RWPE2 (cell line): ENCODE results near the gene EVL.

Experiments used
- ATAC-seq: fragments of 200-7000 bp; cut with Tn5 transposase; 3 replicates; pipeline ENCODE4 v1.9.1; 2021; ENCODE audit warnings: low read depth
- DNase-seq: peaks from one replicate; pipeline ENCODE4 v3.0.0-alpha.2; 2020; ENCODE audit warnings: low spot score
- H3K27ac ChIP-seq: fragments of 450-650 bp; 2 replicates; pipeline ENCODE4 v1.5.1; 2017; ENCODE audit warnings: mild to moderate bottlenecking; ENCODE audit not compliant: poor library complexity, severe bottlenecking
- H3K27me3 ChIP-seq: fragments of 250-450 bp; sonication (Bioruptor Pico); 2 replicates; pipeline ENCODE4 v1.5.1; 2021; ENCODE audit warnings: mild to moderate bottlenecking, moderate library complexity; ENCODE audit not compliant: insufficient read depth, poor library complexity, severe bottlenecking
- H3K36me3 ChIP-seq: fragments of 250-450 bp; sonication (Bioruptor Pico); 2 replicates; pipeline ENCODE4 v1.5.1; 2020; ENCODE audit warnings: low read depth, mild to moderate bottlenecking, moderate library complexity
- H3K4me1 ChIP-seq: fragments of 250-450 bp; sonication (Bioruptor Pico); 2 replicates; pipeline ENCODE4 v1.5.1; 2021; ENCODE audit warnings: mild to moderate bottlenecking, moderate library complexity; ENCODE audit not compliant: insufficient read depth, poor library complexity, severe bottlenecking
- H3K4me3 ChIP-seq: fragments of 250-450 bp; sonication (Bioruptor Pico); 2 replicates; pipeline ENCODE4 v1.5.1; 2021; ENCODE audit warnings: mild to moderate bottlenecking, moderate library complexity; ENCODE audit not compliant: severe bottlenecking
- H3K9me3 ChIP-seq: fragments of 250-450 bp; sonication (Bioruptor Pico); 2 replicates; pipeline ENCODE4 v1.5.1; 2021; ENCODE audit warnings: mild to moderate bottlenecking, moderate library complexity; ENCODE audit not compliant: severe bottlenecking
- CTCF ChIP-seq: fragments of 450-650 bp; IDR thresholded peaks from one replicate; pipeline ENCODE4 v1.5.1; 2017; ENCODE audit warnings: mild to moderate bottlenecking, moderate library complexity; ENCODE audit not compliant: poor library complexity, severe bottlenecking

Gene EVL

GRCh38 chr14:100103250-100104005 is 38.2 kb downstream of the EVL start:
- no peak for TF ChIP-seq CTCF
- H3K36me3 ChIP-seq = no peaks in the 10 kb centered on the region; the same call in 1 of the 2 replicates
- DNase-seq = peak; percentile 51
- ATAC-seq = no peak
- no peak overlapping the region for H3K4me3 ChIP-seq
- no peaks in the 10 kb centered on the region for H3K9me3 ChIP-seq
- peaks cover 32% of the 10 kb centered on the region for H3K4me1 ChIP-seq
- no peaks in the 10 kb centered on the region for H3K27me3 ChIP-seq
- peak overlapping the region; percentile 38 for H3K27ac ChIP-seq

- no peak overlapping the region for H3K4me3 ChIP-seq
- H3K36me3 ChIP-seq = no peaks in the 10 kb centered on the region
- no peaks in the 10 kb centered on the region for H3K27me3 ChIP-seq
- TF ChIP-seq CTCF = no peak
- H3K9me3 ChIP-seq = no peaks in the 10 kb centered on the region
- H3K27ac ChIP-seq = peak overlapping the region; percentile 38
- peaks cover 32% of the 10 kb centered on the region for H3K4me1 ChIP-seq
- DNase-seq (no peak), ATAC-seq (no peak)
Observed at GRCh38 chr14:100104006-100104352, 38.8 kb downstream of the EVL start.

GRCh38 chr14:100104523-100105300 is 39.5 kb downstream of the EVL start:
- Histone ChIP-seq H3K27me3 (no peaks in the 10 kb centered on the region), H3K36me3 (no peaks in the 10 kb centered on the region), H3K27ac (peak overlapping the region; percentile 38), H3K4me1 (peaks cover 25% of the 10 kb centered on the region), H3K9me3 (no peaks in the 10 kb centered on the region), H3K4me3 (no peak overlapping the region)
- DNase-seq = peak; percentile 38
- TF ChIP-seq CTCF = no peak
- ATAC-seq = no peak

GRCh38 chr14:100105357-100106169 is 40.3 kb downstream of the EVL start:
- peak; percentile 37 for DNase-seq
- no peak overlapping the region for H3K4me3 ChIP-seq
- peak overlapping the region; percentile 38 for H3K27ac ChIP-seq
- H3K9me3 ChIP-seq = no peaks in the 10 kb centered on the region
- no peaks in the 10 kb centered on the region for H3K27me3 ChIP-seq
- TF ChIP-seq CTCF = no peak
- no peaks in the 10 kb centered on the region for H3K36me3 ChIP-seq
- H3K4me1 ChIP-seq = peaks cover 25% of the 10 kb centered on the region
- ATAC-seq = no peak
